ENCODE results near the gene COBLL1.

GRCh38 chr2:164694275-164694695, 147.3 kb downstream of the COBLL1 start:
- TF ChIP-seq MXI1 (IDR thresholded peaks at IDR 0.05; ENCODE audit: borderline replicate concordance, low read depth, low read length) (no peak), CHD1 (IDR thresholded peaks at IDR 0.05; ENCODE audit: low read depth, low read length) (no peak), POLR2A (IDR thresholded peaks at IDR 0.05; ENCODE audit: low read depth, low read length) (no peak), RFX5 (IDR thresholded peaks at IDR 0.05; ENCODE audit: low read depth, low read length) (no peak), RAD21 (IDR thresholded peaks at IDR 0.05; ENCODE audit: low read length) (no peak), MAFK (IDR thresholded peaks at IDR 0.05; ENCODE audit: low read depth, low read length) (no peak), FOS (IDR thresholded peaks at IDR 0.05; ENCODE audit: low read depth, low read length) (no peak), USF2 (IDR thresholded peaks at IDR 0.05; ENCODE audit: low read depth, low read length) (no peak), RCOR1 (IDR thresholded peaks at IDR 0.05; ENCODE audit: insufficient replicate concordance, low read length) (no peak), CEBPB (IDR thresholded peaks at IDR 0.05; ENCODE audit: low read depth, low read length) (no peak), BHLHE40 (IDR thresholded peaks at IDR 0.05; ENCODE audit: low read depth, low read length) (no peak), MAZ (IDR thresholded peaks at IDR 0.05; ENCODE audit: borderline replicate concordance, low read depth, low read length) (no peak)
- TF ChIP-seq, protein P1, sequence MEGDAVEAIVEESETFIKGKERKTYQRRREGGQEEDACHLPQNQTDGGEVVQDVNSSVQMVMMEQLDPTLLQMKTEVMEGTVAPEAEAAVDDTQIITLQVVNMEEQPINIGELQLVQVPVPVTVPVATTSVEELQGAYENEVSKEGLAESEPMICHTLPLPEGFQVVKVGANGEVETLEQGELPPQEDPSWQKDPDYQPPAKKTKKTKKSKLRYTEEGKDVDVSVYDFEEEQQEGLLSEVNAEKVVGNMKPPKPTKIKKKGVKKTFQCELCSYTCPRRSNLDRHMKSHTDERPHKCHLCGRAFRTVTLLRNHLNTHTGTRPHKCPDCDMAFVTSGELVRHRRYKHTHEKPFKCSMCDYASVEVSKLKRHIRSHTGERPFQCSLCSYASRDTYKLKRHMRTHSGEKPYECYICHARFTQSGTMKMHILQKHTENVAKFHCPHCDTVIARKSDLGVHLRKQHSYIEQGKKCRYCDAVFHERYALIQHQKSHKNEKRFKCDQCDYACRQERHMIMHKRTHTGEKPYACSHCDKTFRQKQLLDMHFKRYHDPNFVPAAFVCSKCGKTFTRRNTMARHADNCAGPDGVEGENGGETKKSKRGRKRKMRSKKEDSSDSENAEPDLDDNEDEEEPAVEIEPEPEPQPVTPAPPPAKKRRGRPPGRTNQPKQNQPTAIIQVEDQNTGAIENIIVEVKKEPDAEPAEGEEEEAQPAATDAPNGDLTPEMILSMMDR (conservative IDR thresholded peaks at IDR 0.05; ENCODE audit: low read depth, low read length) = no peak
- TF ChIP-seq, protein P2, sequence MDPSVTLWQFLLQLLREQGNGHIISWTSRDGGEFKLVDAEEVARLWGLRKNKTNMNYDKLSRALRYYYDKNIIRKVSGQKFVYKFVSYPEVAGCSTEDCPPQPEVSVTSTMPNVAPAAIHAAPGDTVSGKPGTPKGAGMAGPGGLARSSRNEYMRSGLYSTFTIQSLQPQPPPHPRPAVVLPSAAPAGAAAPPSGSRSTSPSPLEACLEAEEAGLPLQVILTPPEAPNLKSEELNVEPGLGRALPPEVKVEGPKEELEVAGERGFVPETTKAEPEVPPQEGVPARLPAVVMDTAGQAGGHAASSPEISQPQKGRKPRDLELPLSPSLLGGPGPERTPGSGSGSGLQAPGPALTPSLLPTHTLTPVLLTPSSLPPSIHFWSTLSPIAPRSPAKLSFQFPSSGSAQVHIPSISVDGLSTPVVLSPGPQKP (IDR thresholded peaks at IDR 0.05; ENCODE audit: borderline replicate concordance, low read depth, low read length) = no peak
